ENCODE results near the gene C11orf68. TPM values are rescaled to one million over a fixed set of nuclear protein-coding genes. Genes with fewer than 3 reads are reported as not detected.

Gene C11orf68
- polyA plus RNA-seq, 3 donors = 21.8 to 31.5 (median 22.8) TPM

- Mint-ChIP-seq H3K36me3 (peaks cover 5 to 6% of the 10 kb centered on the region in 2 donors), H3K27ac (peak overlapping the region; percentile 85 to 94 (median 93)), H3K4me3 (peak overlapping the region; percentile 77 to 90), H3K9me3 (peaks cover 0 to 3% (median 0%) of the 10 kb centered on the region in 7 donors), H3K4me1 (peaks cover 28% of the 10 kb centered on the region), H3K27me3 (ENCODE audit: low read depth in 3 of 3) (peaks cover 0 to 2% (median 1%) of the 10 kb centered on the region in 3 donors)
- Histone ChIP-seq H3K79me2 (ENCODE audit: insufficient read depth, low read length) (no peaks in the 10 kb centered on the region), H3K27me3 (ENCODE audit: control insufficient read depth in 2 of 2, insufficient read depth in 2 of 2, low read length in 2 of 2) (no peaks in the 10 kb centered on the region), H2AFZ (ENCODE audit: insufficient read depth, low read depth, low read length, poor library complexity, severe bottlenecking) (peak overlapping the region; percentile 94), H3K9me3 (replicated peaks in 1 of 2; ENCODE audit: control insufficient read depth in 1 of 2, insufficient read depth in 1 of 2, low read length in 2 of 2) (no peaks in the 10 kb centered on the region), H3K4me1 (ENCODE audit: control insufficient read depth in 1 of 2, insufficient read depth in 2 of 2, low read length in 2 of 2) (peaks cover 18 to 26% of the 10 kb centered on the region in 2 donors), H4K20me1 (ENCODE audit: insufficient read depth, low read length) (no peaks in the 10 kb centered on the region), H3K27ac (ENCODE audit: low read depth in 1 of 2, low read length in 2 of 2) (peak overlapping the region; percentile 72 to 90), H3K4me3 (replicated peaks in 1 of 3; ENCODE audit: low read depth in 2 of 3, low read length in 3 of 3) (peak overlapping the region in 1 of 3 experiments; percentile 71), H3K9ac (ENCODE audit: insufficient read depth, low read length, poor library complexity, severe bottlenecking) (peak overlapping the region; percentile 61), H3K4me2 (replicated peaks; ENCODE audit: extremely low read depth, low read length, poor library complexity, severe bottlenecking) (peak overlapping the region; percentile 80), H3K36me3 (replicated peaks in 1 of 2; ENCODE audit: control insufficient read depth in 1 of 2, insufficient read depth in 2 of 2, low read length in 2 of 2) (peaks cover 0 to 7% of the 10 kb centered on the region in 2 donors)
- TF ChIP-seq, protein P1, sequence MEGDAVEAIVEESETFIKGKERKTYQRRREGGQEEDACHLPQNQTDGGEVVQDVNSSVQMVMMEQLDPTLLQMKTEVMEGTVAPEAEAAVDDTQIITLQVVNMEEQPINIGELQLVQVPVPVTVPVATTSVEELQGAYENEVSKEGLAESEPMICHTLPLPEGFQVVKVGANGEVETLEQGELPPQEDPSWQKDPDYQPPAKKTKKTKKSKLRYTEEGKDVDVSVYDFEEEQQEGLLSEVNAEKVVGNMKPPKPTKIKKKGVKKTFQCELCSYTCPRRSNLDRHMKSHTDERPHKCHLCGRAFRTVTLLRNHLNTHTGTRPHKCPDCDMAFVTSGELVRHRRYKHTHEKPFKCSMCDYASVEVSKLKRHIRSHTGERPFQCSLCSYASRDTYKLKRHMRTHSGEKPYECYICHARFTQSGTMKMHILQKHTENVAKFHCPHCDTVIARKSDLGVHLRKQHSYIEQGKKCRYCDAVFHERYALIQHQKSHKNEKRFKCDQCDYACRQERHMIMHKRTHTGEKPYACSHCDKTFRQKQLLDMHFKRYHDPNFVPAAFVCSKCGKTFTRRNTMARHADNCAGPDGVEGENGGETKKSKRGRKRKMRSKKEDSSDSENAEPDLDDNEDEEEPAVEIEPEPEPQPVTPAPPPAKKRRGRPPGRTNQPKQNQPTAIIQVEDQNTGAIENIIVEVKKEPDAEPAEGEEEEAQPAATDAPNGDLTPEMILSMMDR (IDR thresholded peaks at IDR 0.05) = no peak
- no peak for DNase-seq
- WGBS (ENCODE audit: insufficient coverage) = 71% methylated on average over 2 of the region's 6 CpGs
- intact Hi-C loops (cut with micrococcal nuclease) = loop anchor here in 1 of 2 donors (5.0 kb wide), 1 partner anchor 41 kb away; the partner anchor contains the start of gene FIBP
Observed at GRCh38 chr11:65928667-65929066, 9.8 kb upstream of the C11orf68 start.

- no peaks in the 10 kb centered on the region for H3K27me3 ChIP-seq (ENCODE audit: control insufficient read depth in 2 of 2, insufficient read depth in 2 of 2, low read length in 2 of 2)
- TF ChIP-seq, protein P1 (IDR thresholded peaks at IDR 0.05) = no peak
- peak overlapping the region; percentile 94 for H2AFZ ChIP-seq (ENCODE audit: insufficient read depth, low read depth, low read length, poor library complexity, severe bottlenecking)
- intact Hi-C loops (cut with micrococcal nuclease) = loop anchor here in 1 of 2 donors (5.0 kb wide), 1 partner anchor 41 kb away; the partner anchor contains the start of gene FIBP
- WGBS (ENCODE audit: insufficient coverage) = 2% methylated on average over 5 of the region's 9 CpGs
- H3K36me3 ChIP-seq (replicated peaks in 1 of 2; ENCODE audit: control insufficient read depth in 1 of 2, insufficient read depth in 2 of 2, low read length in 2 of 2) = peaks cover 4 to 14% of the 10 kb centered on the region in 2 donors
- no peaks in the 10 kb centered on the region for H3K9me3 ChIP-seq (replicated peaks in 1 of 2; ENCODE audit: control insufficient read depth in 1 of 2, insufficient read depth in 1 of 2, low read length in 2 of 2)
- H3K9me3 Mint-ChIP-seq = no peaks in the 10 kb centered on the region
- H3K79me2 ChIP-seq (ENCODE audit: insufficient read depth, low read length) = no peaks in the 10 kb centered on the region
- H4K20me1 ChIP-seq (ENCODE audit: insufficient read depth, low read length) = no peaks in the 10 kb centered on the region
- H3K27me3 Mint-ChIP-seq (ENCODE audit: low read depth in 3 of 3) = peaks cover 0 to 2% (median 1%) of the 10 kb centered on the region in 3 donors
- H3K9ac ChIP-seq (ENCODE audit: insufficient read depth, low read length, poor library complexity, severe bottlenecking) = peak overlapping the region; percentile 61
- peak overlapping the region; percentile 80 for H3K4me2 ChIP-seq (replicated peaks; ENCODE audit: extremely low read depth, low read length, poor library complexity, severe bottlenecking)
- peaks cover 28% of the 10 kb centered on the region for H3K4me1 Mint-ChIP-seq
- H3K4me3 Mint-ChIP-seq = peak overlapping the region; percentile 77 to 90
- peak overlapping the region; percentile 22 to 71 (median 39) for H3K4me3 ChIP-seq (replicated peaks in 1 of 3; ENCODE audit: low read depth in 2 of 3, low read length in 3 of 3)
- peak; percentile 65 to 73 (median 68) for DNase-seq
- peak overlapping the region; percentile 72 to 90 for H3K27ac ChIP-seq (ENCODE audit: low read depth in 1 of 2, low read length in 2 of 2)
- H3K4me1 ChIP-seq (ENCODE audit: control insufficient read depth in 1 of 2, insufficient read depth in 2 of 2, low read length in 2 of 2) = peaks cover 18 to 26% of the 10 kb centered on the region in 2 donors
- H3K36me3 Mint-ChIP-seq = peaks cover 12 to 13% of the 10 kb centered on the region in 2 donors
- H3K27ac Mint-ChIP-seq = peak overlapping the region; percentile 85 to 94 (median 93)
Observed at GRCh38 chr11:65927904-65928397, 9.1 kb upstream of the C11orf68 start.

Data from CD14-positive monocyte (primary cell).